B cell (primary cell): ENCODE results near the gene SSC5D. TPM values are rescaled to one million over a fixed set of nuclear protein-coding genes. Genes with fewer than 3 reads are reported as not detected.
A peak's percentile ranks its signal among the peaks of the same experiment; 100 is the strongest.

Experiments
- ATAC-seq: fragments of 200-7000 bp; cut with Tn5 transposase; one replicate; pipeline ENCODE4 v1.10.0; 2021; ENCODE audit warnings: low read depth, mild to moderate bottlenecking, moderate number of reproducible peaks, moderate library complexity
- CTCF ChIA-PET: fragments of 350-600 bp; sonication (Branson Sonifier 250); formaldehyde crosslinking; loops from one replicate; lab custom pipeline; 2021; ENCODE audit warnings: antibody characterized with exemption, inconsistent platforms; lab: Charles Lee
- POLR2A ChIA-PET: fragments of 350-600 bp; sonication (Branson Sonifier 250); formaldehyde crosslinking; loops from one replicate; lab custom pipeline; 2021; ENCODE audit warnings: antibody characterized with exemption; lab: Charles Lee
- DNase-seq: peaks from one replicate; pipeline ENCODE4 v3.0.0; 2013
- H2AFZ ChIP-seq: 2 replicates; pipeline ENCODE4 v1.6.1; 2012; ENCODE audit warnings: mild to moderate bottlenecking, low read depth, low read length; ENCODE audit not compliant: insufficient read depth, poor library complexity, severe bottlenecking
- H3K27ac ChIP-seq, 2 donors: 1 replicate in 1 of 2; 2 replicates in 1 of 2; pipeline ENCODE4 v1.5.1; 2012 to 2013; ENCODE audit warnings: low read length in 2 of 2, mild to moderate bottlenecking in 2 of 2, moderate library complexity in 1 of 2
- H3K27me3 ChIP-seq, 4 experiments: fragments of 200-600 bp in 1 of 4; sonication (generic) in 1 of 4; replicated peaks in 1 of 4; 1 replicate in 2 of 4; 2 replicates in 2 of 4; pipeline versions ENCODE4 v1.6.1 to v1.7.0; 2013 to 2016; ENCODE audit warnings: low read length in 3 of 4, mild to moderate bottlenecking in 2 of 4, mixed read lengths in 1 of 4, moderate library complexity in 1 of 4; ENCODE audit not compliant: insufficient read depth in 4 of 4, control insufficient read depth in 3 of 4; ENCODE audit errors: control extremely low read depth in 1 of 4
- H3K36me3 ChIP-seq, 2 experiments: replicated peaks in 1 of 2; 1 replicate in 1 of 2; 2 replicates in 1 of 2; pipeline versions ENCODE4 v1.6.1 to v1.7.1; 2013; ENCODE audit warnings: low read length in 1 of 2; ENCODE audit not compliant: insufficient read depth in 2 of 2, control insufficient read depth in 1 of 2; ENCODE audit errors: control extremely low read depth in 1 of 2, extremely low read depth in 1 of 2
- H3K4me1 ChIP-seq, 2 donors: fragments of 200-600 bp in 1 of 2; sonication (generic) in 1 of 2; 1 replicate in 1 of 2; 2 replicates in 1 of 2; pipeline versions ENCODE4 v1.5.1 to v1.6.1; 2013 to 2017; ENCODE audit warnings: low read length in 2 of 2; ENCODE audit not compliant: control insufficient read depth in 2 of 2, insufficient read depth in 2 of 2
- H3K4me2 ChIP-seq: replicated peaks from 2 replicates; pipeline ENCODE3; 2012; ENCODE audit warnings: mild to moderate bottlenecking, low read depth, low read length; ENCODE audit not compliant: poor library complexity, severe bottlenecking
- H3K4me3 ChIP-seq, 5 experiments: fragments of 200-600 bp in 1 of 5; sonication (generic) in 1 of 5; 1 replicate in 3 of 5; 2 replicates in 2 of 5; pipeline versions ENCODE4 v1.5.1 to v1.7.0; 2011 to 2016; ENCODE audit warnings: low read length in 4 of 5, mild to moderate bottlenecking in 4 of 5, low read depth in 2 of 5, control low read depth in 1 of 5, moderate library complexity in 1 of 5; ENCODE audit not compliant: insufficient read depth in 1 of 5; ENCODE audit errors: control extremely low read depth in 1 of 5, extremely low read depth in 1 of 5
- H3K79me2 ChIP-seq: fragments of 200-600 bp; sonication (generic); one replicate; pipeline ENCODE4 v1.6.0; 2016; ENCODE audit warnings: low read length; ENCODE audit not compliant: control insufficient read depth, insufficient read depth
- H3K9ac ChIP-seq: fragments of 200-600 bp; sonication (generic); 2 replicates; pipeline ENCODE4 v1.6.1; 2017; ENCODE audit warnings: mild to moderate bottlenecking, low read length, moderate library complexity
- H3K9me3 ChIP-seq, 3 donors: one replicate each; pipeline versions ENCODE4 v1.6.1 to v1.7.1; 2013; ENCODE audit warnings: low read length in 2 of 3; ENCODE audit not compliant: control insufficient read depth in 2 of 3, insufficient read depth in 1 of 3; ENCODE audit errors: control extremely low read depth in 1 of 3
- H4K20me1 ChIP-seq: 2 replicates; pipeline ENCODE4 v1.6.0; 2012; ENCODE audit warnings: mild to moderate bottlenecking, low read length; ENCODE audit not compliant: insufficient read depth, control insufficient read depth, poor library complexity, severe bottlenecking
- H3K27ac Mint-ChIP-seq: one replicate; pipeline ENCODE4 v1.8.0; 2021; ENCODE audit warnings: mixed read lengths
- H3K27me3 Mint-ChIP-seq: one replicate; pipeline ENCODE4 v1.8.0; 2021; ENCODE audit warnings: mixed read lengths
- H3K4me1 Mint-ChIP-seq: one replicate; pipeline ENCODE4 v1.8.0; 2021; ENCODE audit warnings: mixed read lengths
- H3K4me3 Mint-ChIP-seq: one replicate; pipeline ENCODE4 v1.8.0; 2021; ENCODE audit warnings: mixed read lengths
- H3K9me3 Mint-ChIP-seq: one replicate; pipeline ENCODE4 v1.8.0; 2022; ENCODE audit warnings: mixed read lengths; ENCODE audit not compliant: insufficient read depth
- CTCF ChIP-seq: fragments of 200-600 bp; IDR thresholded peaks from one replicate; pipeline ENCODE4 v1.8.0; 2022; ENCODE audit warnings: antibody characterized with exemption, mild to moderate bottlenecking
- EZH2 ChIP-seq: IDR thresholded peaks from 2 replicates; pipeline ENCODE4 v1.6.1; 2012; ENCODE audit warnings: borderline replicate concordance, low read depth, mild to moderate bottlenecking, moderate library complexity, low read length; ENCODE audit not compliant: insufficient read depth, poor library complexity, severe bottlenecking
- WGBS: methylation state at CpG from one replicate; pipeline ENCODE4 v1.1.5; 2013; ENCODE audit warnings: missing lambda C conversion rate; ENCODE audit not compliant: insufficient coverage; 5-methylcytosine and 5-hydroxymethylcytosine counted together
- intact Hi-C: fragments of 100-400 bp; cut with micrococcal nuclease; formaldehyde crosslinking; loops from one replicate; pipeline ENCODE4 v1.10.0; 2022
- polyA plus RNA-seq: library from polyadenylated mRNA; depleted of rRNA; stranded (reverse); fragments of >200 nt; gene quantifications from 2 replicates; pipeline ENCODE4 v1.2.3, GENCODE V29; 2012
- total RNA-seq, 2 donors: library from RNA; stranded (reverse); fragments of 120-200 nt in 1 of 2; gene quantifications; 1 replicate in 1 of 2; 2 replicates in 1 of 2; pipeline versions ENCODE4 v1.2.3 to v1.2.4, GENCODE V29; 2013 to 2022

Gene SSC5D
- total and polyA plus RNA-seq, 2 donors (not counting 1 experiment from before 2014, with no cell fraction given), result 0.22 to 0.44 TPM

- Histone ChIP-seq H2AFZ (no peak overlapping the region), H3K79me2 (no peaks in the 10 kb centered on the region), H3K4me3 (no peak overlapping the region), H3K9me3 (peaks cover 0 to 15% (median 0%) of the 10 kb centered on the region in 3 donors), H3K36me3 (peaks cover 0 to 2% of the 10 kb centered on the region in 2 experiments), H3K27ac (no peak overlapping the region), H3K27me3 (peaks cover 0 to 36% (median 12%) of the 10 kb centered on the region in 4 experiments), H4K20me1 (no peaks in the 10 kb centered on the region), H3K4me2 (no peak overlapping the region), H3K4me1 (peaks cover 15 to 17% of the 10 kb centered on the region in 2 donors), H3K9ac (no peak overlapping the region)
- WGBS, result 92% methylated on average over 11 of the region's 12 CpGs
- Mint-ChIP-seq H3K4me1 (peaks cover 13% of the 10 kb centered on the region), H3K4me3 (peak overlapping the region; percentile 48), H3K27me3 (peaks cover 18% of the 10 kb centered on the region), H3K9me3 (no peaks in the 10 kb centered on the region), H3K27ac (peak overlapping the region; percentile 4)
- TF ChIP-seq CTCF (no peak), EZH2 (no peak)
- DNase-seq, result no peak
- POLR2A ChIA-PET, result interaction anchor here (0.7 kb wide), 1 partner anchor 22 kb away, joined by 3 read pairs; no protein-coding TSS in a partner anchor
- intact Hi-C loops, result no loop called here
- CTCF ChIA-PET, result interaction anchor here (0.6 to 1.7 kb wide), 4 partner anchors 8 to 313 kb away, joined by 4 to 9 read pairs (median 6); partner anchors contain the start of gene ISOC2
- ATAC-seq, result no peak
Measured at GRCh38 chr19:55453511-55454260, 34.5 kb upstream of the SSC5D start.

DNA sequence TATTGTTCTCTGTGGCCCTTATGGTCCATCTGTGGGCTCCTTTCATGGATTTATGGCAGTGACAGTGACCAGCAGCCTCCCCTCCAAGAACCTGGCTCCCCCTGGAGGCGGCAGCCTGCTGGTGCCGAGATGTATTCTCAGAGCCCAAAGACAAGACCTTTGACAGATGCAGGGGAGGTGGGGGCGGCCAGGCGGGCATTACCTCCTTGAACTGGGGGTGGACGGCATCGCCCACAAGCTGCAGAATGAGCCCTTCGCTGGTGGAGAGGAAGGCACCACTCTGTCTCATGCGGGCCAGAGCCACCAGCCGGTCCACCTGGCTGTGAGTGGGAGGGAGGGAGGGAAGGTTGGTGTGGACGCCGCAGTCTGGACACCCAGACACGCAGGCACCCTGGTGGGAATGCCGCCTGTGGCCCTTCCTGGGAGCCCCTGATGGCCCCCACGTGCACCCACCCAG lies 33.4 kb upstream of the SSC5D start:
- 79% methylated on average over 14 of the region's 14 CpGs for WGBS
- no peak overlapping the region for H2AFZ ChIP-seq
- peaks cover 18% of the 10 kb centered on the region for H3K27me3 Mint-ChIP-seq
- H3K4me2 ChIP-seq, result no peak overlapping the region
- H3K4me3 Mint-ChIP-seq, result no peak overlapping the region
- no peak overlapping the region for H3K4me3 ChIP-seq
- peaks cover 0 to 2% of the 10 kb centered on the region in 2 experiments for H3K36me3 ChIP-seq
- H3K27ac ChIP-seq, result no peak overlapping the region
- no peaks in the 10 kb centered on the region for H3K9me3 Mint-ChIP-seq
- intact Hi-C loops, result no loop called here
- peaks cover 0 to 15% (median 0%) of the 10 kb centered on the region in 3 donors for H3K9me3 ChIP-seq
- H3K4me1 Mint-ChIP-seq, result peaks cover 13% of the 10 kb centered on the region
- H3K4me1 ChIP-seq, result peaks cover 15 to 17% of the 10 kb centered on the region in 2 donors
- ChIA-PET POLR2A (no interaction called here), CTCF (interaction anchor here (1.2 to 1.3 kb wide), 2 partner anchors 13 to 314 kb away, joined by 4 to 9 read pairs; no protein-coding TSS in a partner anchor)
- no peaks in the 10 kb centered on the region for H4K20me1 ChIP-seq
- peaks cover 0 to 27% (median 12%) of the 10 kb centered on the region in 4 experiments for H3K27me3 ChIP-seq
- no peaks in the 10 kb centered on the region for H3K79me2 ChIP-seq
- peak; percentile 57 for DNase-seq
- no peak overlapping the region for H3K27ac Mint-ChIP-seq
- TF ChIP-seq EZH2, result no peak
- peak; percentile 63 for TF ChIP-seq CTCF
- ATAC-seq, result no peak
- no peak overlapping the region for H3K9ac ChIP-seq
